HepG2 (cell line): ENCODE data around the gene ARG2. TPM values are rescaled to one million over a fixed set of nuclear protein-coding genes. Genes with fewer than 3 reads are reported as not detected.

Experiments
- ARID2 ChIP-seq: sonication (generic); formaldehyde crosslinking; IDR thresholded peaks from 2 replicates; pipeline ENCODE4 v1.8.1; 2022; ENCODE audit warnings: mild to moderate bottlenecking, missing genetic modification reagents, borderline replicate concordance
- CREM ChIP-seq, 2 experiments: sonication (generic) in 1 of 2; formaldehyde crosslinking in 1 of 2; IDR thresholded peaks; 2 replicates each; pipeline versions ENCODE4 v1.4.0 to v1.6.1; 2016 to 2020; ENCODE audit warnings: antibody characterized with exemption in 1 of 2, mild to moderate bottlenecking in 1 of 2, missing genetic modification reagents in 1 of 2
- GTF2F1 ChIP-seq: fragments of 150-350 bp; IDR thresholded peaks from 2 replicates; pipeline ENCODE4 v1.6.1; 2014; ENCODE audit warnings: low read length
- HDAC1 ChIP-seq: sonication (generic); formaldehyde crosslinking; IDR thresholded peaks from 2 replicates; pipeline ENCODE4 v1.5.1; 2020; ENCODE audit warnings: mild to moderate bottlenecking, missing genetic modification reagents
- IRF2 ChIP-seq: IDR thresholded peaks from 2 replicates; pipeline ENCODE4 v1.6.1; 2018; ENCODE audit warnings: missing genetic modification reagents, missing compliant biosample characterization
- KLF12 ChIP-seq: sonication (generic); formaldehyde crosslinking; IDR thresholded peaks from 2 replicates; pipeline ENCODE4 v1.4.0; 2020; ENCODE audit warnings: missing genetic modification reagents, borderline replicate concordance
- LCORL ChIP-seq, 2 experiments: fragments of 450-650 bp in 1 of 2; sonication (generic) in 1 of 2; formaldehyde crosslinking in 1 of 2; IDR thresholded peaks; 2 replicates each; pipeline versions ENCODE4 v1.5.0 to v1.6.1; 2017 to 2020; ENCODE audit warnings: antibody characterized with exemption in 1 of 2, missing genetic modification reagents in 1 of 2
- MEIS1 ChIP-seq: sonication (generic); formaldehyde crosslinking; IDR thresholded peaks from 2 replicates; pipeline ENCODE4 v1.9.0; 2021; ENCODE audit warnings: mild to moderate bottlenecking, missing genetic modification reagents, moderate library complexity, borderline replicate concordance
- NCOA5 ChIP-seq: sonication (generic); formaldehyde crosslinking; IDR thresholded peaks from 2 replicates; pipeline ENCODE4 v1.4.0; 2020; ENCODE audit warnings: missing genetic modification reagents
- NFE2L1 ChIP-seq: sonication (generic); formaldehyde crosslinking; IDR thresholded peaks from 2 replicates; pipeline ENCODE4 v1.4.0; 2020; ENCODE audit warnings: missing genetic modification reagents, mild to moderate bottlenecking, borderline replicate concordance
- RFXAP ChIP-seq: sonication (generic); formaldehyde crosslinking; IDR thresholded peaks from 2 replicates; pipeline ENCODE4 v1.4.0; 2020; ENCODE audit warnings: missing genetic modification reagents, borderline replicate concordance
- SSRP1 ChIP-seq: IDR thresholded peaks from 2 replicates; pipeline ENCODE4 v1.6.1; 2016; ENCODE audit warnings: control low read depth
- TGIF2 ChIP-seq: IDR thresholded peaks from 2 replicates; pipeline ENCODE4 v1.6.1; 2016; ENCODE audit warnings: control low read depth, missing compliant biosample characterization
- ZBTB38 ChIP-seq: sonication (generic); formaldehyde crosslinking; IDR thresholded peaks from 2 replicates; pipeline ENCODE4 v1.5.1; 2020; ENCODE audit warnings: mild to moderate bottlenecking, missing genetic modification reagents
- ZBTB7A ChIP-seq: sonication (generic); formaldehyde crosslinking; IDR thresholded peaks from 2 replicates; pipeline ENCODE4 v1.8.0; 2022; ENCODE audit warnings: mild to moderate bottlenecking, missing genetic modification reagents
- ZFP37 ChIP-seq: sonication (generic); formaldehyde crosslinking; IDR thresholded peaks from 2 replicates; pipeline ENCODE4 v1.4.0; 2020; ENCODE audit warnings: missing genetic modification reagents, borderline replicate concordance
- ZNF10 ChIP-seq: sonication (generic); formaldehyde crosslinking; IDR thresholded peaks from 2 replicates; pipeline ENCODE4 v1.4.0; 2020; ENCODE audit warnings: mild to moderate bottlenecking, low read depth, missing genetic modification reagents, borderline replicate concordance
- ZNF17 ChIP-seq: sonication (generic); formaldehyde crosslinking; IDR thresholded peaks from 2 replicates; pipeline ENCODE4 v1.5.0; 2020; ENCODE audit warnings: mild to moderate bottlenecking, missing genetic modification reagents
- ZNF530 ChIP-seq: sonication (generic); formaldehyde crosslinking; IDR thresholded peaks from 2 replicates; pipeline ENCODE4 v1.5.0; 2020; ENCODE audit warnings: low read depth, mild to moderate bottlenecking, missing genetic modification reagents
- ZNF607 ChIP-seq: sonication (generic); formaldehyde crosslinking; IDR thresholded peaks from 2 replicates; pipeline ENCODE4 v1.5.1; 2020; ENCODE audit warnings: missing genetic modification reagents, mild to moderate bottlenecking, borderline replicate concordance
- ZSCAN20 ChIP-seq: sonication (generic); formaldehyde crosslinking; IDR thresholded peaks from 2 replicates; pipeline ENCODE4 v1.4.0; 2020; ENCODE audit warnings: missing genetic modification reagents, mild to moderate bottlenecking, borderline replicate concordance
- polyA plus RNA-seq, 8 experiments: library from polyadenylated mRNA; depleted of rRNA in 3 of 8; stranded (reverse) in 7 of 8; unstranded in 1 of 8; fragments of >200 nt; fragmentation: Illumina TruSeq in 4 of 8; extraction: Trizol in 4 of 8; gene quantifications; 2 replicates each; pipeline versions ENCODE4 v1.2.1 to v1.2.3, GENCODE V29; 2011 to 2016; ENCODE audit warnings: low read depth in 4 of 8, missing spikeins in 1 of 8, mixed read lengths in 1 of 8; ENCODE audit not compliant: insufficient read depth in 1 of 8
- total RNA-seq, 5 experiments: library from RNA; depleted of rRNA; stranded (reverse); fragments of >200 nt; fragmentation: Illumina TruSeq; extraction: Trizol; gene quantifications; 2 replicates each; pipeline ENCODE4 v1.2.3, GENCODE V29; 2016; ENCODE audit warnings: low read depth in 1 of 5
- TF ChIP-seq, protein P1 (sequence below): sonication (generic); formaldehyde crosslinking; IDR thresholded peaks from 2 replicates; pipeline ENCODE4 v1.5.0; 2020; ENCODE audit warnings: mild to moderate bottlenecking, missing genetic modification reagents
- TF ChIP-seq, protein P2 (sequence below): IDR thresholded peaks from 2 replicates; pipeline ENCODE4 v1.6.1; 2016; ENCODE audit warnings: missing compliant biosample characterization, missing genetic modification reagents, borderline replicate concordance
- TF ChIP-seq, protein P3 (sequence below): sonication (generic); formaldehyde crosslinking; IDR thresholded peaks from 2 replicates; pipeline ENCODE4 v1.5.0; 2020; ENCODE audit warnings: mild to moderate bottlenecking, missing genetic modification reagents, borderline replicate concordance

ARG2 gene
- total and polyA plus RNA-seq, 2 of the 13 experiments (the other 11 are each of a cell fraction or from before 2014, with no cell fraction given), result 37.5 to 73.6 TPM

DNA sequence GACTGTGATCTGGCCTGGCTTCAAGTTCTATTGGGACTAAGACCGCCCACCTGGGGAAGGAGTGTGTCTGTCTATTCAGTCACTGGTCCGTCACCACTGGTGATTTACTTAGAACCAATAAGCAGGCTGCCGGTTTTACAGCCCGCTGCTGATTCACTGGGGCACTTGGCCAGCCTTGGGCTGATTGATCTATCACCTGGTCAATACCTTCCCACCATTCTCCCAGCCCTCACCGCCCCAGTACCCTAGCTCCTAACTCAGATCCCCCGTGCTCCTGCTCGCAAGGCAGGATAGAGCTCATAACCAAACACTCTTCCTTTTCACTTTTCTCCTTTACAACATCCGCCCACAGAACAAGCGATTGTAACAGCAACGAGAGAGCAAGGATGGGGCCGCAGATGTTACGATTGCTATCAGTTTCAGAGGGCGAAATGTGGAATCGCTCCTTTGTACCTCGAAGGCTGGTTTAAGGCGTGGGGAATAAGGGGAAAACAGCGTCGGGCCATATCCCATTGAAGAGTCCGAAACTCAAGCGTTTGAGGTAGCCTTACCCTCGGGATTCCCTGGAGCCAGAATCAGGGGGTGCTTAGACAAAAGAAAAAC, 75.2 kb downstream of the ARG2 start (continued):
- TF ChIP-seq, protein P1, sequence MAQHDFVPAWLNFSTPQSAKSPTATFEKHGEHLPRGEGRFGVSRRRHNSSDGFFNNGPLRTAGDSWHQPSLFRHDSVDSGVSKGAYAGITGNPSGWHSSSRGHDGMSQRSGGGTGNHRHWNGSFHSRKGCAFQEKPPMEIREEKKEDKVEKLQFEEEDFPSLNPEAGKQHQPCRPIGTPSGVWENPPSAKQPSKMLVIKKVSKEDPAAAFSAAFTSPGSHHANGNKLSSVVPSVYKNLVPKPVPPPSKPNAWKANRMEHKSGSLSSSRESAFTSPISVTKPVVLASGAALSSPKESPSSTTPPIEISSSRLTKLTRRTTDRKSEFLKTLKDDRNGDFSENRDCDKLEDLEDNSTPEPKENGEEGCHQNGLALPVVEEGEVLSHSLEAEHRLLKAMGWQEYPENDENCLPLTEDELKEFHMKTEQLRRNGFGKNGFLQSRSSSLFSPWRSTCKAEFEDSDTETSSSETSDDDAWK (CRISPR knock-in tag), result no peak
- TF ChIP-seq NFE2L1 (CRISPR knock-in tag) (no peak), GTF2F1 (no peak), MEIS1 (CRISPR knock-in tag) (no peak), ZBTB7A (no peak), ZSCAN20 (CRISPR knock-in tag) (no peak), KLF12 (CRISPR knock-in tag) (peak; percentile 55; the same call in 1 of the 2 replicates), ARID2 (CRISPR knock-in tag) (no peak), RFXAP (peak; percentile 78), ZNF530 (CRISPR knock-in tag) (no peak), CREM (IDR thresholded peaks at IDR 0.05) (peak; percentile 35; the same call in 1 of the 2 replicates), CREM (CRISPR knock-in tag; IDR thresholded peaks at IDR 0.05) (no peak), SSRP1 (no peak), TGIF2 (no peak), HDAC1 (no peak; the same call in 1 of the 2 replicates), ZNF607 (no peak), ZNF17 (CRISPR knock-in tag) (no peak), LCORL (IDR thresholded peaks at IDR 0.05) (no peak), LCORL (CRISPR knock-in tag; IDR thresholded peaks at IDR 0.05) (no peak), IRF2 (peak; percentile 62; the same call in 1 of the 2 replicates), ZFP37 (CRISPR knock-in tag) (no peak), ZNF10 (CRISPR knock-in tag) (no peak), ZBTB38 (0 out of 2 replicates have a peak, but pooled peaks have one; percentile 45), NCOA5 (CRISPR knock-in tag) (no peak)
- TF ChIP-seq, protein P2, sequence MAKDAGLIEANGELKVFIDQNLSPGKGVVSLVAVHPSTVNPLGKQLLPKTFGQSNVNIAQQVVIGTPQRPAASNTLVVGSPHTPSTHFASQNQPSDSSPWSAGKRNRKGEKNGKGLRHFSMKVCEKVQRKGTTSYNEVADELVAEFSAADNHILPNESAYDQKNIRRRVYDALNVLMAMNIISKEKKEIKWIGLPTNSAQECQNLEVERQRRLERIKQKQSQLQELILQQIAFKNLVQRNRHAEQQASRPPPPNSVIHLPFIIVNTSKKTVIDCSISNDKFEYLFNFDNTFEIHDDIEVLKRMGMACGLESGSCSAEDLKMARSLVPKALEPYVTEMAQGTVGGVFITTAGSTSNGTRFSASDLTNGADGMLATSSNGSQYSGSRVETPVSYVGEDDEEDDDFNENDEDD (CRISPR knock-in tag), result 0 out of 2 replicates have a peak, but pooled peaks have one; percentile 14
- TF ChIP-seq, protein P3, sequence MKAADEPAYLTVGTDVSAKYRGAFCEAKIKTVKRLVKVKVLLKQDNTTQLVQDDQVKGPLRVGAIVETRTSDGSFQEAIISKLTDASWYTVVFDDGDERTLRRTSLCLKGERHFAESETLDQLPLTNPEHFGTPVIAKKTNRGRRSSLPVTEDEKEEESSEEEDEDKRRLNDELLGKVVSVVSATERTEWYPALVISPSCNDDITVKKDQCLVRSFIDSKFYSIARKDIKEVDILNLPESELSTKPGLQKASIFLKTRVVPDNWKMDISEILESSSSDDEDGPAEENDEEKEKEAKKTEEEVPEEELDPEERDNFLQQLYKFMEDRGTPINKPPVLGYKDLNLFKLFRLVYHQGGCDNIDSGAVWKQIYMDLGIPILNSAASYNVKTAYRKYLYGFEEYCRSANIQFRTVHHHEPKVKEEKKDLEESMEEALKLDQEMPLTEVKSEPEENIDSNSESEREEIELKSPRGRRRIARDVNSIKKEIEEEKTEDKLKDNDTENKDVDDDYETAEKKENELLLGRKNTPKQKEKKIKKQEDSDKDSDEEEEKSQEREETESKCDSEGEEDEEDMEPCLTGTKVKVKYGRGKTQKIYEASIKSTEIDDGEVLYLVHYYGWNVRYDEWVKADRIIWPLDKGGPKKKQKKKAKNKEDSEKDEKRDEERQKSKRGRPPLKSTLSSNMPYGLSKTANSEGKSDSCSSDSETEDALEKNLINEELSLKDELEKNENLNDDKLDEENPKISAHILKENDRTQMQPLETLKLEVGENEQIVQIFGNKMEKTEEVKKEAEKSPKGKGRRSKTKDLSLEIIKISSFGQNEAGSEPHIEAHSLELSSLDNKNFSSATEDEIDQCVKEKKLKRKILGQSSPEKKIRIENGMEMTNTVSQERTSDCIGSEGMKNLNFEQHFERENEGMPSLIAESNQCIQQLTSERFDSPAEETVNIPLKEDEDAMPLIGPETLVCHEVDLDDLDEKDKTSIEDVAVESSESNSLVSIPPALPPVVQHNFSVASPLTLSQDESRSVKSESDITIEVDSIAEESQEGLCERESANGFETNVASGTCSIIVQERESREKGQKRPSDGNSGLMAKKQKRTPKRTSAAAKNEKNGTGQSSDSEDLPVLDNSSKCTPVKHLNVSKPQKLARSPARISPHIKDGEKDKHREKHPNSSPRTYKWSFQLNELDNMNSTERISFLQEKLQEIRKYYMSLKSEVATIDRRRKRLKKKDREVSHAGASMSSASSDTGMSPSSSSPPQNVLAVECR (CRISPR knock-in tag), result peak; percentile 48
